NCI-H2196 (cell line): ENCODE results near the gene MIPOL1.
"Not testable (repeated sequence)": the region's sequence is repeated elsewhere in the genome, so short reads cannot be mapped to it uniquely, and the experiment has no call there.

ENCODE experiments used
- DNase-seq: peaks from one replicate; lab custom pipeline; 2025; ENCODE audit not compliant: unreplicated experiment; lab: John Stamatoyannopoulos, UW

Gene MIPOL1

DNA sequence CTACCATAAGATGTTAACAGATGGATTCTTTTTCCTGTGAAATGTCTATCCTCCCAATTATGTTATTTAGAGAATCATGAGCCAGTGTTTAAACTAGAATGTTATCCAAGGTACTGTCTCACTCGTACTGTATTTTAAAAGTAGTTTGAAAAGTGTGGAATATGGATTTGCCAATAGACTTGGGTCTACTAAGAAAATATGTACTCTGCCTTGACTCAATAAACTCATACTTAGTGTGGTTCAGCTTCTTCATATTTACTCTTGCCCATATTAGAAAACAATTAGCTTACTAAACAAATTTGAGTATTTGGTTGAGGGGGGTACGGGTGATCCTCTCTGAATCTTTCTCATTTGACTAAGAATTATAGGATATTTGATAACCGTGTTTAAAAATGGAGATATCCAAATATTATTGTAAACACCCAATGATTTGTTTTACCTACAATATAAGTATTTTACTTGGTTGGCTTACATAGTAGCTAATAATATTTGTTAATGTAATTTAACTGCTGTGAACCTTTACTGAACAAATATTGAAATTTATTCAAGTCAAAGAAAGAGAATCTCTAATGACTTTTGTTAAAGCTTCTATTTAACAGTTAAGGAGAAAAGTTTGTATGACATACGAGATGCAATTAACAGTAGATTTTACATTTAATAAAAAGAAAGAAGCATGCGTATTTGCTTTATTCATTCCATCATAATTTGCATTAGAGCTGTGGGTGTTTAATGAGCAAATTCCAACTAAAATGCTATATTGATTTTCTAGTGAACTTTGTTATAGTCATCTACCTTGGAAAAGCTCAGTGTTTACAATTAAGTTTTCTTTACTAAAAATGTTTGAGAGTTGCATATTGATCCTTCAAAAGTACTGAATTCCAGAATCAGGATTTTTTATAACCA, 81.2 kb downstream of the MIPOL1 start:
- no peak for DNase-seq

DNA sequence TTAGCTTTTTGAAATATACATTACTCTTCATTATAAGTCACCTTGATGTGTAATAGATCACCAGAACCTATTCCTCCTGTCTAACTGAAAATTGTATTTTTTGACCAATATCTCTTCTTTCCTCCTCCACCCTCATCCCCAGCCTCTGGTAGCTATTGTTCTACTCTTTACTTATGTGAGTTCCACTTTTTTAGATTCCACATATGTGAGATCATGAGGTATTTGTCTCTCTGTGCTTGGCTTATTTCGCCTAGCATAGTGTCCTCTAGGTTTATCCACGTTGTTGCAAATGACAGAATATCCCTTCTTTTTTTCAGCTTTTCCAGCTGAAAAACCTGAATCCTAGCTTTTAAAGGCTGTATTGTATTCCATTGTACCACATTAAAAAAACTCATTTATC, 82.1 kb downstream of the MIPOL1 start:
- DNase-seq: no peak

- DNase-seq: no peak
Measured at GRCh38 chr14:37284760-37285159, 87.0 kb downstream of the MIPOL1 start.

DNA sequence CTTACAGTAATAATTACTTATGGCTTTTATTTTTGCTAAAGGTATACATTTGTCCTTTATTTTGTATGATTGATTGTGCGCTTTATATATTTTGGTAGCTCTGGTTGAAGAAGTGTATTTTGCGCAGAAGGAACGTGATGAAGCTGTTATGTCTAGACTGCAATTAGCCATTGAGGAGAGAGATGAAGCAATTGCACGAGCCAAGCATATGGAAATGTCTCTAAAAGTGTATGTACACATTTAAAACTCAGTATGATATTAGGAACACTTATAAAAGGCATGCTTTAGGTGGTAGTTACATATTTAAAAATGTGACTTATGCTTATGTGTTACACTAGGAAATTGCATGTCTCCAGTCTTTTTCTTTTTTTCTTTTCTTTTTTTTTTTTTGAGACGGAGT, 87.5 kb downstream of the MIPOL1 start:
- no peak for DNase-seq

GRCh38 chr14:37289688-37290087, 92.0 kb downstream of the MIPOL1 start:
- DNase-seq: no peak

GRCh38 chr14:37295262-37295661, 97.5 kb downstream of the MIPOL1 start:
- DNase-seq: not testable (repeated sequence)

DNA sequence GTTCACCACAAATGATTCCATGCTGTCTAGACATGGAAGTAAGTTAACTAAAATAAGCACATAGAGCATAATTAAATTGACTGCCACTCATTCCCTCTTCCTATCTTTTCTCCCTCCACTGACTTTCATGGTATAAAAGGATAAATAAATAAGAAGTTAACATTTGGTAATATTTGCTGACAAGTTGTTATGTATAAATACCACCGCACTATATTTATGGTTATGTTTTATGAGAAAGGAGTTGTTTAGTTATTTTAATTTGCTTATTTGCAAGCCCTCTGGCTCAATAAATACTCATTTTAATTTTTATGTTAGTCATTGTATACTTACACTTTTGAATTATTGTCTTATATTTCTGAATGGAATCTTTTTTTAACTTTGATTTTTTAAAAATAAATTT, 113.5 kb downstream of the MIPOL1 start:
- DNase-seq: no peak

GRCh38 chr14:37318938-37319337, 121.2 kb downstream of the MIPOL1 start:
- no peak for DNase-seq

DNA sequence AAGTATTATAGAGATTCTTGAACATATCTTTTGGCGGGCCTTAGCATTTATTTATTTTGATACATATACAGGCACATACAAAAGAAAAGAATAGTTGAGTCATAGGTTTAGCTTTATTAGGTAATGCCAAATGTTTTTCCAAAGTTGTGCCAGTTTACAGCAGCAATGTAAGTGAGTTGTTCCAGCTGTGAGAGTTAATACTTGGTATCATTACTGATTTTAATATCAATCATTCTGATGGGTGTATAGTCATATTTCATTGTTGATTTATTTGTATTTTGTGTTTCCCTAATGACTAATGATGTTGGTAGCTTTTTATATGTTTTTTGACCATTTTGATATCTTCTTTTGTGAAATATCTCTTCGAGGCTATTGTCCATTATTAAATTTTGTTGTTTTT, 122.4 kb downstream of the MIPOL1 start:
- no peak for DNase-seq

DNA sequence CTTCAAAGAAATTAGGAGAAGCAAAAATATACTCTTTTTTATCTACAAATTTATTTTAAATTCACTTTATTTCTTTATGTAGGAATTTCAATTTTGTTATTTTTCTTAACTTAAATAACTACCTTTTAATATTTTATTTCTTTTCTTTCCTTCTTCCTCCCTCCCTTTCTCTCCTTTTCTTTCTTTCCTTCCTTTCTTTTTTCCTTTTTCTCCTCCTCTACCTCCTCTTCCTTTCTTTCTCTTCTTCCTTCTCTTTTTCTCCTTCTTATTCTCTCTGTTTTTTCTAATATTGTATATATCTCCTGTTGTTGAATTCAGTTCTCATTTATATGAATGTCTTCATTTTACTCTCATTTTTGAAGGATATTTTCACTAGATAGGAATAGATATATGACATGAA, 127.6 kb downstream of the MIPOL1 start:
- DNase-seq: no peak

DNA sequence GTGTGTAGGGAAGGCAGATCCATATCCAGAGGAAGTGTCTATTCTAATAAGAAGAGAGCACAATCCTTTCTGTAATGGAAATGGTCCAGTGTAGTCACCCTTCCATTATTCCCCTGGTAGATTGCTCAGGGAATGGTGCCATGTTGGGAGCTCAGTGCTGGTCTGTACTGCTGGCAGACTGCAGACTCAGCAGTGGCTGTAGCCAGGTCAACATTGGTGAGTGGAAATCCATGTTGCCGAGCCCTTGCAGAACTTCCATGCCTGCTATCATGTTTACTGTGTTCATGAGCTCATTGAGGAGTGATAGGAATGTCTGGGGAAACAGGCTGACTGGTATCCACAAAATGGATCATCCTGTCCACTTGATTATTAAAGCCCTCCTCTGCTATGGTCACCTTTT, 128.7 kb downstream of the MIPOL1 start:
- DNase-seq: no peak

DNA sequence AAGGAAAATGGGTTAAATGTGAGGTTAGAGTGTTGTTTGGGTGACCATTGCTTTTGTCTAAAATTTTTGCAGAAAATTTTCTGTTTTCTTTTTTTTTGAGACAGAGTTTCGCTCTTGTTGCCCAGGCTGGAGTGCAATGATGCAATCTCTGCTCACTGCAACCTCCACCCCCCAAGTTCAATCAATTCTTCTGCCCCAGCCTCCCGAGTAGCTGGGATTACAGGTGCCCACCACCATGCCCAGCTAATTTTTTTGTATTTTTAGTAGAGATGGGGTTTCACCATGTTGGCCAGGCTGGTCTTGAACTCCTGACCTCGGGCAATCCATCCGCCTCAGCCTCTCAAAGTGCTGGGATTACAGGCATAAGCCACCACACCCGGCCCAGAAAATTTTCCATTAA, 130.2 kb downstream of the MIPOL1 start:
- DNase-seq: not testable (repeated sequence)

GRCh38 chr14:37328673-37329072, 130.9 kb downstream of the MIPOL1 start:
- no peak for DNase-seq

GRCh38 chr14:37329189-37330001, 131.7 kb downstream of the MIPOL1 start:
- no peak for DNase-seq

DNA sequence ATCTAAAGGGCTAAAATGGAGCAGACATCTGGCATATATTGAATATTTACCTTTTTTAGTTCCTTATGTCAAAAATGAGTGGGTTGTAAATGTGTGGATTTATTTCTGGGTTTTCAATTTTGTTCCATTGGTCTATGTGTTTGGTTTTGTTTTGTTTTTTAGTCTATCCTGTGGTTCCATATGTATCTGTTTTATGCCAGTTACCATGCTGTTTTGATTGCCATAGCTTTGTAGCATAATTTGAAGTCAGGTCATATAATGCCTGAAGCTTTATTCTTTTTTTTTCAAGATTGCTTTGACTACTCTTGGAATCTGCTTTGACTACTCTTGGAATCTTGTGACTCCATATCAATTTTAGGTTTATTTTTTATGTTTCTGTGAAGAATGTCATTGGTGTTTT, 133.2 kb downstream of the MIPOL1 start:
- no peak for DNase-seq

- DNase-seq: no peak
Measured at GRCh38 chr14:37340353-37340752, 142.6 kb downstream of the MIPOL1 start.

- no peak for DNase-seq
Measured at GRCh38 chr14:37343307-37344094, 145.8 kb downstream of the MIPOL1 start.

DNA sequence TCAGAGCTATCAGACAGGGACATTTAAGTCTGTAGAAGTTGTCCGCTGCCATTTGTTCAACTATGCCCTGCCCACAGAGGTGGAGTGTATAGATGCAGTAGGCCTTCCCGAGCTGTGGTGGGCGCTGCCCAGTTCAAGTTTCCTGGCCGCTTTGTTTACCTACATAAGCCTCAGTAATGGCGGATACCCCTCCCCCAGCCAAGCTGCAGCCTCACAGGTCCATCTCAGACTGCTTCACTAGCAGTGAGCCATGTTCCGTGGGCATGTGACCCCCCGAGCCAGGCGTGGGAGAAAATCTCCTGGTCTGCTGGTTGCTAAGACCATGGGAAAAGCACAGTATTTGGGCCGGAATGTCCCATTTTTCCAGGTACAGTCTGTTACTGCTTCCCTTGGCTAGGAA, 165.9 kb downstream of the MIPOL1 start:
- DNase-seq: no peak

- DNase-seq: peak; percentile 7
Measured at GRCh38 chr14:37369425-37369824, 171.7 kb downstream of the MIPOL1 start.

DNA sequence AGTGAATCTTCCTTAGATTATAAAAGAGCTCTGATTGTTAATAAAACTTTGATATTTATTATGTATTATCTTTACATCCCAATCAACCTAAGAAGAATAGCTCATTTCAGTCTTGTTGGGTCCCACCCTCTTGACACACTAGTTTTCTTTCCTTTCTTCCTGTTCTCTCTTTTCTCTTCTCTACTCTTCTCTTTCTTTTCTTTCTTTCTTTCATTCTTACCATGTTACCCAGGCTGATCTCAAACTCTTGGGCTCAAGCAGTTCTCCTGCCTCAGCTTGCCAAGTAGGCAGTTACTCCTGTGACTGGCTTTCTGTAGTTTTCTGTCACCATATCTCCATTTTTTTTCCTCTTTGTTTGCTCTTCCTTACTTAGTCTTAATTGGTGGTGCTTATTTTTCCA, 177.8 kb downstream of the MIPOL1 start:
- no peak for DNase-seq

- no peak for DNase-seq
Measured at GRCh38 chr14:37376944-37377609, 179.3 kb downstream of the MIPOL1 start.
